Measurements from ENCODE around the gene WDR1.

The WDR1 gene

DNA sequence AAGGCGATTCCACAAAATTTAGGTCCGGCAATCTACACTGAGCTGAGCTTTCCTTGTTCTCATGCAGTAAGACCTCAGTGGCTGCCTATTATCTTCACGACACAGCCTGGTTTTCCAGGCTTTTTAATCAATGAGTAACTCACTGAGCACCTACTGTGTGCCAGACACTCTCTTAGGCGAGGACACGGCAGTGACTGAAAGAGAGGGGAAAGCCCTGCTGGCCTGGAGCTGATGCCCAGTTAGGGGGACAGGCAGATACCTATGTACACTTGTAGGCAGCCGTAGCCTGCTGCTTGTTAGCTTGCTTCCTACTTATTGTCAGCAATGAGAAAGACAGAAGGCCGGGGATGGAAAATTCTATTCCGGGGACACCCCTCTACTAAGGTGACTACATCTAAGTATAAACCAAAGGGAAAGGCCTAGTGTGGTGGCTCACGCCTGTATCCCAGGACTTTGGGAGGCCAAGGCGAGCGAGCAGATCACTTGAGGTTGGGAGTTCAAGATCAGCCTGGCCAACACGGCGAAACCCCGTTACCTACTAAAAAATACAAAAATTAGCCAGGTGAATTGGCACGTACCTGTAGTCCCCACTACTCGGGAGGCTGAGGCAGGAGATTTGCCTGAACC lies 3.8 kb downstream of the WDR1 start:
- H3K27me3 ChIP-seq, result no peaks in the 10 kb centered on the region

DNA sequence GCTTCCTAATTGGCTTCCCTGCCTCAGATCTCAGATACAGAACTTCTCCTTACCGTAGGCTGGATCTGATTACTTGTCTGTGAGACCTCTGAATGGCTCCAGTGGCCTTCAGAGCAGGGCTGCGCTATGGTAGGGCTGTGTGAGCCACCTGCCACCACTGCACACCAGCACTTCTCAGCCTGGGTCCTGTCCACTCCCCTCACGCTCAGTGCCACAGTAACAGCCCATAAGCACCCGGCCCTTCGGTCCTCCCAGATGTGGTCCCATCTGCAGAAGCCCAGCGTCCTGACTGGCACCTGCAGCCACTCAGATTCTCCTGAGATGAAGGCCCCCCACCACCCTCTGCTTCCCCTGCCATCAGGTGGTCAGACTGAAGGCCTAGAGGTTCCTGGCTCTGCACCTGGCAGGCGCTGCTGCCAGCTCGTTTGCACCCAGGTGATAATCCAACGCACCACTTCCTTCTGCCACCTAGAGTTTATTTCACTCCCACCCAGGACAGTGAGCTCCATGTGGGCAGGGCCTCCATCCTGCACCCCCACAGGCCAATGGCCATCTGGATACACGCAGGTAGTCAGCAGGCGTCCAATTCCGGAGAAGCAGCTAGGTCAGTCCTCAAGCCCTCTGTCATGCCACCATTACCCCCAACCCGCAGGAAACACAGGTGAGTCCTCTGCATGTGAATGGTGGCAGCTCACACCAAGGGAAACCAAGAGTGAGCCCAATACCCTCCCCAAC lies 5.4 kb downstream of the WDR1 start:
- Histone ChIP-seq H3K9ac (peak overlapping the region in 4 of 11 experiments; percentile 2 to 32 (median 23); a peak in 2 of 22 replicates), H3K4me1 (peaks cover 91 to 97% (median 93%) of the 10 kb centered on the region in 10 experiments), H3K4me3 (no peak overlapping the region), H3K9me3 (replicated peaks in 1 of 11) (no peaks in the 10 kb centered on the region), H4K20me1 (peaks cover 97 to 100% (median 100%) of the 10 kb centered on the region in 11 experiments), H3K36me3 (peaks cover 82 to 98% (median 93%) of the 10 kb centered on the region in 11 experiments), H3K27me3 (no peaks in the 10 kb centered on the region), H3K4me2 (peak overlapping the region; percentile 0 to 97 (median 43); a peak in 18 of 22 replicates), H3K27ac (no peak overlapping the region)
- TF ChIP-seq Cebpa-rat (IDR thresholded peaks at IDR 0.05), result no peak

More for the DNA sequence above, 3.8 kb downstream of the WDR1 start:
- peaks cover 77 to 83% (median 80%) of the 10 kb centered on the region in 11 experiments for H3K36me3 ChIP-seq
- no peaks in the 10 kb centered on the region for H3K9me3 ChIP-seq (replicated peaks in 1 of 11)
- no peak for TF ChIP-seq Cebpa-rat (IDR thresholded peaks at IDR 0.05)
- no peak overlapping the region for H3K4me3 ChIP-seq
- peak overlapping the region in 5 of 11 experiments; percentile 8 to 92 (median 26); a peak in 7 of 22 replicates for H3K9ac ChIP-seq
- H3K27ac ChIP-seq, result 0 out of 22 replicates have a peak overlapping the region, but pooled peaks of 1 of the 11 experiments have one; percentile 8
- peak overlapping the region in 10 of 11 experiments; percentile 0 to 97 (median 54); a peak in 12 of 22 replicates for H3K4me2 ChIP-seq
- peaks cover 81 to 86% (median 85%) of the 10 kb centered on the region in 11 experiments for H4K20me1 ChIP-seq
- H3K4me1 ChIP-seq, result peaks cover 77 to 89% (median 84%) of the 10 kb centered on the region in 10 experiments

DNA sequence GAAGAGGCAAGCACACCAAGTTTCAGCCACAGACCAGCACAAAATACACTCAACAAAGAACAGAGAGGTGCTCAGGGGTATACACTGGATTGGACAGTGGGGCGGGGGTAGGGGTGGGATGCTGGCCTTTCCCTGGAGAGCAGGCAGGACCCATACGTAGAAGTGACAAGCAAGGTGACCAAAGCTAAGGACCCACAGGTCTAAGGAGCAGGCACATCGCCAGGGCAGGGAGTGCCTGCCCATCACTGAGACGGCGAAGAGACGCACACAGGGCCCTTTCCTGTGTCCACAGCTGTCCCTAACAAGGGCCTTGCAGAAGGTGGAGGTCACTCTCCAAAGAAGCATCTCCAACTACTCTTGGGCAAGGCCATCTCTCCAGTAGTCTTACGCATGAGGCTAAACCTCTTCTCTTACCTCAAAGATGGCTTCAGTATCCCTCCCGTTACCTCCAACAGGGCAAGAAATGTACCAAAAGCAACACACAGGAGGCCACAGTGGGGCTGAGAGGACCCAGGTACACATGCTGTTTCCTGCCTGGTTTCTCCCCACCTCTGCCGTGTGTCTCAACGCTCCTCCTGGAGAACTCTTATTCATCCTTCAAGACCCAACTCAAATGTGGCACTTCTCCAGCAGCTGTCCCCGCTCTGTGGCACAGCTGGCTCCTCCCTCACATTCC lies 6.5 kb downstream of the WDR1 start:
- H3K27me3 ChIP-seq, result no peaks in the 10 kb centered on the region
- H4K20me1 ChIP-seq, result peaks cover 100% of the 10 kb centered on the region in 11 experiments
- peak overlapping the region in 9 of 11 experiments; percentile 5 to 97 (median 75); a peak in 17 of 22 replicates for H3K4me2 ChIP-seq

DNA sequence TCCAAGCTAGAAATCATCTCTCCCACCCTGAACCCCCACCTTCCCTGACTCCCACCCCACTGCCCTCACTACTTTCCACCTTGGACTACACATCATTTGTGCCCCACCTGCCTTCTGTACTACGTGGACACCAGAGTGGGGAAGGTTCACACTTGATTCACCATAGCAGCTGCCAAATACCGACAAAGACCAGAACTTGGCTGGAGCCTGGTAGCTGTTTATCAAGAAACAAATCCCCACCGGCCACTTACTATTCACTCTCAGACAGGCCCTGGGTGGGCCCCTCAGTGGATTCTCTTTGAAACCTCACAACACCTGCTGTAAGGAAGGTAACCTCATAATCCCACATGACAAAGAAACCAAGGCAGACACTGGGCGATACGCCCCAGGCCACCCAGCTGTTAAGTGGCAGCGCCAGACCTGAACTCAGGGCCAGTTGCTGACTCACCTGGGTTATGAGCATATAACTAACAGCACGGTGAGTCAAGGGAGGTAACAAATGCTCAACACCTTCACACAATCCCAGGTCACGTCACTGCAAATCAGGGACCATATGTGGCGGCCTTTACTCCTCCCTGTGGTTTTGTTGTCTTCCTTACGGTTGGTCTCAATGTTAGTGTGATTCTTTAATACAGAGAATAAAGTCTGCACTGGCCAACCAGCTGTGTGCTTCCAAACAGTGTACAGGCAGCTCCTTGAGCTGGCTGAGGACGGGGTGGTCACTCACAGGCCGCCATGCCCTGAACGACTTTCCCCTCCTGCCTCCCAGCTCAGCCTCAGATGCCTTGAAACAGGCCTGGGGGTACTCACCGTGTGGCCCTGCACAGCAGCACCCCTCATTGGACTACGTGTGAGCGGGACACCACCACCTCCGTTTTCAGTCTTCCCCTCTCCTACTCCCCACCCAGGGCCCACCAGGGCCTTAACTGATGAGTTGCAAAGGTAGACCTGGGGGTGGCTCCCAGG lies 7.5 kb downstream of the WDR1 start:
- TF ChIP-seq Cebpa-rat (IDR thresholded peaks at IDR 0.05), result no peak

More for the DNA sequence above, 6.5 kb downstream of the WDR1 start:
- Histone ChIP-seq H3K4me3 (no peak overlapping the region), H3K27ac (no peak overlapping the region), H3K9ac (peak overlapping the region in 2 of 11 experiments; percentile 57 to 62; a peak in 2 of 22 replicates), H3K4me1 (peaks cover 91 to 100% (median 98%) of the 10 kb centered on the region in 10 experiments), H3K9me3 (replicated peaks in 1 of 11) (no peaks in the 10 kb centered on the region), H3K36me3 (peaks cover 81 to 99% (median 95%) of the 10 kb centered on the region in 11 experiments)
- TF ChIP-seq Cebpa-rat (IDR thresholded peaks at IDR 0.05), result no peak

DNA sequence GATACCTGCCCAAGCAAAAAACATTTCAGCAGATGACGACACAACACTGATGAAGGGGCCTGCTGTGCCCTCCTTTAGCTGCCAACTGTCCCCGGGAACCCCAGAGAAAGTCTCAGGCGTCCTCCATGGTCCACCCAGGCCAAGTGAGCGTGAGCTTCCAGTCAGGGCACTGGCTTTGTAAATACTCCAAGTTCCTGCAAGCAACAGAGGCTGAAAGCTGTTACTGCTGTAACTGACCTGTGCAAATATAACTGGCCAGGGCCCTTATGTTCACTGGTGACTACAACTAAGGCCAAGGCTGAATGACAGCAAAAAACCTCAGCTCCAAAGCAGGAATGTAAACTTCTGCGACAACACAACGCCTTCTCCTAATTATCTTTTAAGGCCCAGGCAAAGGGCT lies 8.2 kb downstream of the WDR1 start:
- H3K9me3 ChIP-seq (replicated peaks in 1 of 11), result no peaks in the 10 kb centered on the region
- peaks cover 74 to 99% (median 93%) of the 10 kb centered on the region in 11 experiments for H3K36me3 ChIP-seq
- TF ChIP-seq Cebpa-rat (IDR thresholded peaks at IDR 0.05), result no peak
- peaks cover 99 to 100% (median 100%) of the 10 kb centered on the region in 11 experiments for H4K20me1 ChIP-seq
- H3K4me2 ChIP-seq, result peak overlapping the region; percentile 34 to 97 (median 75); a peak in 20 of 22 replicates
- peak overlapping the region in 2 of 11 experiments; percentile 21 to 31; a peak in 4 of 22 replicates for H3K27ac ChIP-seq
- H3K4me3 ChIP-seq, result no peak overlapping the region
- H3K9ac ChIP-seq, result peak overlapping the region in 8 of 11 experiments; percentile 6 to 62 (median 36); a peak in 7 of 22 replicates
- peaks cover 93 to 100% (median 97%) of the 10 kb centered on the region in 10 experiments for H3K4me1 ChIP-seq
- no peaks in the 10 kb centered on the region for H3K27me3 ChIP-seq

More for the DNA sequence above, 7.5 kb downstream of the WDR1 start:
- Histone ChIP-seq H3K9me3 (replicated peaks in 1 of 11) (no peaks in the 10 kb centered on the region), H3K36me3 (peaks cover 80 to 99% (median 95%) of the 10 kb centered on the region in 11 experiments), H3K4me3 (no peak overlapping the region), H3K27me3 (no peaks in the 10 kb centered on the region), H3K4me1 (peaks cover 91 to 100% (median 98%) of the 10 kb centered on the region in 10 experiments), H3K27ac (peak overlapping the region in 2 of 11 experiments; percentile 29 to 36; a peak in 2 of 22 replicates), H3K4me2 (peak overlapping the region; percentile 8 to 97 (median 69); a peak in 18 of 22 replicates), H4K20me1 (peaks cover 100% of the 10 kb centered on the region in 11 experiments), H3K9ac (peak overlapping the region in 7 of 11 experiments; percentile 6 to 62 (median 27); a peak in 8 of 22 replicates)

DNA sequence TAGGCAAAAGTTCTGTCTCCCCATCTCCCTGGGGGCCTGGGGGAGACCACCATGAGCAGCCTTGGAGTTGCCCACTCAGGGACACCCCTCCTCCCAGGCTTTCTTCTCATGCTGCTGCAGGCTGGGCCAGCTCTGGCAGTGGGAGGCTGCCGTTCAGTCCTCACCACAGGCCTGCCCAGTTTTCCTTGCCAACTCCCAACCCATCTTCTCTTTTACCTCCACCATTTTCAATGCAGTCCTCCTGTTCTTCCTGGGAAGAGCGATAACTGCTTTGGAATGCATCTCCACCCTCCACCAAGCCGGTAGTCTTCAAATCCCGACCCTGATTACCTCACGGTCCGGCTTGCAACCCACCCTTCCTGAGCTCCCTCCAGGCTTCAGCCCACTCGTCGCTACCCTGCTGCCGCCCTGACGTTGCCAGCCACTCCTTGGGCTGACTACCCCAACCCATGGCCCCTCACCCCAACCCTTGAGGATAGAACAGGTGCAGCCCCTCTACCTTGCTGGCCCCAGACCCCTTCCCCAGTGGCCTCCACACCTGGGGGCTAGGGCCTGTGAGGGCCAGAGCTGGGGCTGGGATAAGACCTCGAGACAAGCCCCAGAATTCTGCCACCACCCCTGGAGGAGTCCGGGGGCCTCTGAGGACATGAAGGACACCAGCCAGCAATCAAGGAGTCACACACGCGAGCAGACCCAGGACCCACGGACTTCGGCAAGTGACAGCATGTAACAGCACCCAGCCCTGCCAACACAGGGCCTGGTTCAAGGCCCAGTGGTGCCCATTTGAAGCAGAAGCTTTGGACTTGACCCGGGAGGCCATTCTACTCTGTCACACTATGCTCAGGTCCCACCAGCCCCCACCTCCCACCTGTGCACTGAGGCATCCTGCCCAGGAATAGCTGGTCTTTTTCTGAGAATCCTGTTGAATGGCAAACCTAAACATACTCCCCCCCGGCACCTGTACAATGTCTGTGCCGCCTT lies 9.2 kb downstream of the WDR1 start:
- Histone ChIP-seq H3K4me1 (peaks cover 94 to 100% (median 97%) of the 10 kb centered on the region in 10 experiments), H3K4me2 (peak overlapping the region; percentile 60 to 97 (median 75)), H3K9me3 (replicated peaks in 1 of 11) (no peaks in the 10 kb centered on the region), H3K27me3 (no peaks in the 10 kb centered on the region), H3K9ac (peak overlapping the region in 9 of 11 experiments; percentile 22 to 62 (median 40); a peak in 15 of 22 replicates), H3K36me3 (peaks cover 74 to 99% (median 93%) of the 10 kb centered on the region in 11 experiments), H3K27ac (peak overlapping the region in 9 of 11 experiments; percentile 30 to 65 (median 42); a peak in 15 of 22 replicates), H3K4me3 (peak overlapping the region in 2 of 10 experiments; percentile 0 to 11; a peak in 3 of 20 replicates), H4K20me1 (peaks cover 99 to 100% (median 100%) of the 10 kb centered on the region in 11 experiments)
- TF ChIP-seq Cebpa-rat (IDR thresholded peaks at IDR 0.05), result no peak

All from BLaER1 treated with 17β-estradiol and CSF1 and Interleukin-3, amounts not matched to agents 10 nM and 100 nM (cell line).